B cell (primary cell): ENCODE results near the gene SLC39A11.

Source experiments
- CTCF ChIP-seq: fragments of 200-600 bp; IDR thresholded peaks from one replicate; pipeline ENCODE4 v1.8.0; 2022; ENCODE audit warnings: antibody characterized with exemption, mild to moderate bottlenecking
- EZH2 ChIP-seq: IDR thresholded peaks from 2 replicates; pipeline ENCODE4 v1.6.1; 2012; ENCODE audit warnings: borderline replicate concordance, low read depth, mild to moderate bottlenecking, moderate library complexity, low read length; ENCODE audit not compliant: insufficient read depth, poor library complexity, severe bottlenecking

- TF ChIP-seq CTCF (no peak), EZH2 (no peak)
Measured at GRCh38 chr17:72648702-72649101, 443.8 kb downstream of the SLC39A11 start.
